H1 (cell line): ENCODE results near the gene CA7. TPM values are rescaled to one million over a fixed set of nuclear protein-coding genes. Genes with fewer than 3 reads are reported as not detected.

Experiments used
- BCL11A ChIP-seq, 2 experiments: IDR thresholded peaks; one replicate each; pipeline ENCODE4 v1.6.1; 2011; ENCODE audit warnings: low read depth in 2 of 2, low read length in 2 of 2, mild to moderate bottlenecking in 2 of 2
- CHD1 ChIP-seq: IDR thresholded peaks from 2 replicates; pipeline ENCODE4 v1.6.1; 2012; ENCODE audit warnings: low read depth, low read length, improper control_type of control experiment
- CREB1 ChIP-seq: IDR thresholded peaks from 2 replicates; pipeline ENCODE4 v1.6.1; 2012; ENCODE audit warnings: inconsistent platforms
- GABPA ChIP-seq: IDR thresholded peaks from 2 replicates; pipeline ENCODE4 v1.6.1; 2011; ENCODE audit warnings: mild to moderate bottlenecking, low read length, moderate library complexity, borderline replicate concordance; ENCODE audit not compliant: insufficient read depth
- JUN ChIP-seq: IDR thresholded peaks from 2 replicates; pipeline ENCODE4 v1.6.1; 2011; ENCODE audit warnings: low read depth, mild to moderate bottlenecking, improper control_type of control experiment, low read length
- KDM1A ChIP-seq: fragments of 200-600, 300-600 bp; sonication (generic); IDR thresholded peaks from 2 replicates; pipeline ENCODE4 v1.7.1; 2016; ENCODE audit warnings: mild to moderate bottlenecking, low read length, borderline replicate concordance
- NANOG ChIP-seq: IDR thresholded peaks from 2 replicates; pipeline ENCODE4 v1.6.1; 2011; ENCODE audit warnings: low read length, low read depth, mild to moderate bottlenecking, inconsistent platforms; ENCODE audit not compliant: insufficient read depth, poor library complexity, severe bottlenecking
- PHF8 ChIP-seq: fragments of 200-600 bp; sonication (generic); conservative IDR thresholded peaks from 2 replicates; pipeline ENCODE4 v1.7.1; 2012; ENCODE audit warnings: low read depth, mild to moderate bottlenecking, inconsistent platforms, low read length, moderate library complexity
- POLR2A ChIP-seq, 2 experiments: IDR thresholded peaks; 1 replicate in 1 of 2; 2 replicates in 1 of 2; pipeline ENCODE4 v1.6.1; 2011; ENCODE audit warnings: low read depth in 2 of 2, low read length in 2 of 2, mild to moderate bottlenecking in 2 of 2; ENCODE audit errors: control extremely low read depth in 1 of 2
- RAD21 ChIP-seq, 2 experiments: IDR thresholded peaks in 1 of 2; conservative IDR thresholded peaks in 1 of 2; 2 replicates each; pipeline ENCODE4 v1.6.1; 2011; ENCODE audit warnings: low read depth in 2 of 2, low read length in 2 of 2, improper control_type of control experiment in 1 of 2, inconsistent platforms in 1 of 2, mild to moderate bottlenecking in 1 of 2, moderate library complexity in 1 of 2
- SIN3A ChIP-seq, 2 experiments: IDR thresholded peaks in 1 of 2; conservative IDR thresholded peaks in 1 of 2; 2 replicates each; pipeline ENCODE4 v1.6.1; 2011 to 2012; ENCODE audit warnings: low read length in 2 of 2, improper control_type of control experiment in 1 of 2, low read depth in 1 of 2, mild to moderate bottlenecking in 1 of 2
- SIRT6 ChIP-seq: IDR thresholded peaks from one replicate; pipeline ENCODE4 v1.7.1; 2012; ENCODE audit warnings: low read length, inconsistent platforms
- SIX5 ChIP-seq: IDR thresholded peaks from 2 replicates; pipeline ENCODE4 v1.6.1; 2011; ENCODE audit warnings: mild to moderate bottlenecking, low read depth, low read length
- SP1 ChIP-seq: IDR thresholded peaks from 2 replicates; pipeline ENCODE4 v1.6.1; 2011; ENCODE audit warnings: low read depth, low read length
- TBP ChIP-seq: IDR thresholded peaks from 2 replicates; pipeline ENCODE4 v1.6.1; 2011; ENCODE audit warnings: low read depth, low read length, improper control_type of control experiment
- YY1 ChIP-seq: IDR thresholded peaks from 2 replicates; pipeline ENCODE4 v1.6.1; 2011; ENCODE audit warnings: low read depth, mild to moderate bottlenecking, low read length
- polyA plus RNA-seq, 7 experiments: library from polyadenylated mRNA; depleted of rRNA in 3 of 7; stranded (reverse) in 5 of 7; unstranded in 2 of 7; fragments of >200 nt in 5 of 7; fragments of 200-250 nt in 2 of 7; gene quantifications; 1 replicate in 5 of 7; 2 replicates in 1 of 7; 4 replicates in 1 of 7; pipeline versions ENCODE4 v1.2.1 to v1.2.3, GENCODE V29; 2011 to 2013; ENCODE audit warnings: missing spikeins in 2 of 7, mixed read lengths in 2 of 7
- total RNA-seq: library from RNA; stranded (reverse); fragmentation: NEBNext Ultra II Directional; extraction: Animal tissue kit (Norgen Biotek cat#: 25700); gene quantifications from 2 replicates; pipeline ENCODE4 v1.2.1, GENCODE V29; 2021
- TF ChIP-seq, protein P1 (sequence below): IDR thresholded peaks from 2 replicates; pipeline ENCODE4 v1.6.1; 2011; ENCODE audit warnings: low read length, improper control_type of control experiment
- TF ChIP-seq, protein P2 (sequence below): IDR thresholded peaks from 2 replicates; pipeline ENCODE4 v1.6.1; 2012; ENCODE audit warnings: low read length, inconsistent platforms
- TF ChIP-seq, protein P3 (sequence below), 3 experiments: IDR thresholded peaks; 1 replicate in 2 of 3; 2 replicates in 1 of 3; pipeline versions ENCODE4 v1.5.1 to v1.6.1; 2011; ENCODE audit warnings: low read length in 3 of 3, mild to moderate bottlenecking in 3 of 3, inconsistent platforms in 2 of 3, low read depth in 1 of 3, moderate library complexity in 1 of 3; ENCODE audit not compliant: insufficient read depth in 1 of 3; ENCODE audit errors: control extremely low read depth in 1 of 3

The CA7 gene
- total and polyA plus RNA-seq, 2 of the 8 experiments (the other 6 are each of a cell fraction or from before 2014, with no cell fraction given) = 1.7 to 2.7 TPM

DNA sequence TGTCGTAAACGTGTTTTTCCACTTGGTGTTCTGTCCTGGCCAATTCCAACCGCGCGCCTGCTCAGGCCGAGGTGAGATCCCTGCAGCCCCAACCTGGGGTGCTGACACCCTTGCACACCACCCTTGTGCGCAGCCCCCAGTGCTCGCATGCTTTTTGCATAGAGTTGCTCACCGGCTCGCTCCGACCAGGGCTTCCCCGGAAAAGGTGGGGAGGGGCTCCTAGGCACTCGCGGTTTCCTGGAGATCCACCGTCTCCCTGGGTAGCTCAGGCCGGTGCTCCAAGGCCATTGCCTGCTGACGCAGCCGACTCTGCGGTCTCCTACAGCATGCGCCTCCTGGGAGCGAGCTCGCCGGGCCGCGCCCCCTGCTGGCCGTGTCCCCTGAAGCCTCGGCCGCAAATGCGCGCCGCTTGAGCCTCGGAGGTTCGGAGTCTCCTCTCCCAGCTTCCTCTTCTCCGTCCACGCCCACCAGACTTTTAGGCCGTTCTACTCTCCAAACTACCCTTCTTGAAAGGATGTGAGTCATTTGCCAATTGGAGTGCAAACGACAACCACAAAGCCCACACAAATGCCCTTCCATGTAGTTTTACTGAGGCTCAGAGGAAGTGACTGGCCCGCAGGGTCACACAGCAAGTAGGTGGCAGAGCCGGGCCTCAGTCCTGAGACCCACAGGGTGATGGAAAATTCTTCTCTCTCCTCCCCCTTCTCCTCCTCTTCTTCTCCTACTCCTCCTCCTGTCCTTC, 28.9 kb downstream of the CA7 start (continued):
- TF ChIP-seq SIRT6 (no peak), PHF8 (no peak), SP1 (no peak), TBP (peak; percentile 23; the same call in 1 of the 2 replicates), GABPA (peak; percentile 57; the same call in 1 of the 2 replicates), CHD1 (no peak), CREB1 (peak; percentile 80), JUN (no peak), RAD21 (IDR thresholded peaks at IDR 0.05 in 1 of 2, conservative IDR thresholded peaks at IDR 0.05 in 1 of 2; ENCODE audit: low read depth in 2 of 2, low read length in 2 of 2) (peak; percentile 21 to 54), SIX5 (no peak), BCL11A (IDR thresholded peaks at IDR 0.05; ENCODE audit: low read depth in 2 of 2, low read length in 2 of 2) (no peak), SIN3A (conservative IDR thresholded peaks at IDR 0.05 in 1 of 2, IDR thresholded peaks at IDR 0.05 in 1 of 2; ENCODE audit: low read depth in 1 of 2, low read length in 2 of 2) (no peak), KDM1A (peak; percentile 67; the same call in 1 of the 2 replicates), NANOG (no peak), YY1 (0 out of 2 replicates have a peak, but pooled peaks have one; percentile 25), POLR2A (IDR thresholded peaks at IDR 0.05; ENCODE audit: control extremely low read depth in 1 of 2, low read depth in 2 of 2, low read length in 2 of 2) (peak in 1 of 2 experiments; percentile 58; a peak in 1 of 3 replicates)
- TF ChIP-seq, protein P1, sequence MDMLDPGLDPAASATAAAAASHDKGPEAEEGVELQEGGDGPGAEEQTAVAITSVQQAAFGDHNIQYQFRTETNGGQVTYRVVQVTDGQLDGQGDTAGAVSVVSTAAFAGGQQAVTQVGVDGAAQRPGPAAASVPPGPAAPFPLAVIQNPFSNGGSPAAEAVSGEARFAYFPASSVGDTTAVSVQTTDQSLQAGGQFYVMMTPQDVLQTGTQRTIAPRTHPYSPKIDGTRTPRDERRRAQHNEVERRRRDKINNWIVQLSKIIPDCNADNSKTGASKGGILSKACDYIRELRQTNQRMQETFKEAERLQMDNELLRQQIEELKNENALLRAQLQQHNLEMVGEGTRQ = no peak
- TF ChIP-seq, protein P2, sequence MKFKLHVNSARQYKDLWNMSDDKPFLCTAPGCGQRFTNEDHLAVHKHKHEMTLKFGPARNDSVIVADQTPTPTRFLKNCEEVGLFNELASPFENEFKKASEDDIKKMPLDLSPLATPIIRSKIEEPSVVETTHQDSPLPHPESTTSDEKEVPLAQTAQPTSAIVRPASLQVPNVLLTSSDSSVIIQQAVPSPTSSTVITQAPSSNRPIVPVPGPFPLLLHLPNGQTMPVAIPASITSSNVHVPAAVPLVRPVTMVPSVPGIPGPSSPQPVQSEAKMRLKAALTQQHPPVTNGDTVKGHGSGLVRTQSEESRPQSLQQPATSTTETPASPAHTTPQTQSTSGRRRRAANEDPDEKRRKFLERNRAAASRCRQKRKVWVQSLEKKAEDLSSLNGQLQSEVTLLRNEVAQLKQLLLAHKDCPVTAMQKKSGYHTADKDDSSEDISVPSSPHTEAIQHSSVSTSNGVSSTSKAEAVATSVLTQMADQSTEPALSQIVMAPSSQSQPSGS = no peak
- TF ChIP-seq, protein P3, sequence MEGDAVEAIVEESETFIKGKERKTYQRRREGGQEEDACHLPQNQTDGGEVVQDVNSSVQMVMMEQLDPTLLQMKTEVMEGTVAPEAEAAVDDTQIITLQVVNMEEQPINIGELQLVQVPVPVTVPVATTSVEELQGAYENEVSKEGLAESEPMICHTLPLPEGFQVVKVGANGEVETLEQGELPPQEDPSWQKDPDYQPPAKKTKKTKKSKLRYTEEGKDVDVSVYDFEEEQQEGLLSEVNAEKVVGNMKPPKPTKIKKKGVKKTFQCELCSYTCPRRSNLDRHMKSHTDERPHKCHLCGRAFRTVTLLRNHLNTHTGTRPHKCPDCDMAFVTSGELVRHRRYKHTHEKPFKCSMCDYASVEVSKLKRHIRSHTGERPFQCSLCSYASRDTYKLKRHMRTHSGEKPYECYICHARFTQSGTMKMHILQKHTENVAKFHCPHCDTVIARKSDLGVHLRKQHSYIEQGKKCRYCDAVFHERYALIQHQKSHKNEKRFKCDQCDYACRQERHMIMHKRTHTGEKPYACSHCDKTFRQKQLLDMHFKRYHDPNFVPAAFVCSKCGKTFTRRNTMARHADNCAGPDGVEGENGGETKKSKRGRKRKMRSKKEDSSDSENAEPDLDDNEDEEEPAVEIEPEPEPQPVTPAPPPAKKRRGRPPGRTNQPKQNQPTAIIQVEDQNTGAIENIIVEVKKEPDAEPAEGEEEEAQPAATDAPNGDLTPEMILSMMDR (IDR thresholded peaks at IDR 0.05; ENCODE audit: control extremely low read depth in 1 of 3, insufficient read depth in 1 of 3, low read depth in 1 of 3, low read length in 3 of 3) = peak; percentile 76 to 89 (median 88)
